Measurements from ENCODE around the gene IFITM1. TPM values are rescaled to one million over a fixed set of nuclear protein-coding genes. Genes with fewer than 3 reads are reported as not detected.
A peak's percentile ranks its signal among the peaks of the same experiment; 100 is the strongest.
"Not testable (repeated sequence)": the region's sequence is repeated elsewhere in the genome, so short reads cannot be mapped to it uniquely, and the experiment has no call there.

IFITM1 gene
- total and polyA plus RNA-seq, 4 donors, result 46.7 to 311 (median 183) TPM

- Histone ChIP-seq H3K9me3 (ENCODE audit: control insufficient read depth, low read length) (no peaks in the 10 kb centered on the region), H3K4me3 (ENCODE audit: low read length in 2 of 2) (no peak overlapping the region), H3K4me1 (ENCODE audit: control insufficient read depth in 1 of 2, insufficient read depth in 2 of 2, low read length in 2 of 2) (no peaks in the 10 kb centered on the region), H3K36me3 (ENCODE audit: control insufficient read depth in 1 of 2, insufficient read depth in 2 of 2, low read length in 1 of 2) (no peaks in the 10 kb centered on the region), H3K27ac (ENCODE audit: low read depth in 1 of 2, low read length in 2 of 2) (no peak overlapping the region), H3K27me3 (ENCODE audit: control insufficient read depth in 1 of 2, insufficient read depth in 2 of 2, low read length in 1 of 2) (no peaks in the 10 kb centered on the region)
- intact Hi-C loops (cut with DNase I), result no loop called here
- ATAC-seq (ENCODE audit: low FRiP score), result no peak
- peak in 1 of 2 donors; percentile 9 for DNase-seq
- WGBS, 2 donors, result 88% methylated on average over 11 of the region's 11 CpGs
These were observed 31.2 kb downstream of the IFITM1 start for GRCh38 chr11:344836-345578.

GRCh38 chr11:346529-346928, 32.7 kb downstream of the IFITM1 start:
- no peak overlapping the region for H3K27ac ChIP-seq (ENCODE audit: low read depth in 1 of 2, low read length in 2 of 2)
- H3K9me3 ChIP-seq (ENCODE audit: control insufficient read depth, low read length), result no peaks in the 10 kb centered on the region
- WGBS, 2 donors, result 72 to 78% methylated on average over 3 of the region's 3 CpGs
- no peaks in the 10 kb centered on the region for H3K36me3 ChIP-seq (ENCODE audit: control insufficient read depth in 1 of 2, insufficient read depth in 2 of 2, low read length in 1 of 2)
- DNase-seq, result no peak
- H3K4me3 ChIP-seq (ENCODE audit: low read length in 2 of 2), result no peak overlapping the region
- no peak for ATAC-seq (ENCODE audit: low FRiP score)
- intact Hi-C loops (cut with DNase I), result no loop called here
- no peaks in the 10 kb centered on the region for H3K27me3 ChIP-seq (ENCODE audit: control insufficient read depth in 1 of 2, insufficient read depth in 2 of 2, low read length in 1 of 2)
- no peaks in the 10 kb centered on the region for H3K4me1 ChIP-seq (ENCODE audit: control insufficient read depth in 1 of 2, insufficient read depth in 2 of 2, low read length in 2 of 2)

- H3K9me3 ChIP-seq (ENCODE audit: control insufficient read depth, low read length); H3K4me1 ChIP-seq (ENCODE audit: control insufficient read depth in 1 of 2, insufficient read depth in 2 of 2, low read length in 2 of 2); intact Hi-C loops (cut with DNase I); H3K27me3 ChIP-seq (ENCODE audit: control insufficient read depth in 1 of 2, insufficient read depth in 2 of 2, low read length in 1 of 2); H3K27ac ChIP-seq (ENCODE audit: low read depth in 1 of 2, low read length in 2 of 2); ATAC-seq (ENCODE audit: low FRiP score); H3K4me3 ChIP-seq (ENCODE audit: low read length in 2 of 2); H3K36me3 ChIP-seq (ENCODE audit: control insufficient read depth in 1 of 2, insufficient read depth in 2 of 2, low read length in 1 of 2): not testable (repeated sequence)
- 79 to 84% methylated on average over 7 to 8 of the region's 8 CpGs for WGBS, 2 donors
- DNase-seq, result peak in 1 of 2 donors; percentile 31
These were observed 35.6 kb downstream of the IFITM1 start for GRCh38 chr11:349270-349954.

- WGBS, 2 donors, result 74 to 78% methylated on average over 16 of the region's 16 CpGs
- not testable (repeated sequence) for H3K36me3 ChIP-seq (ENCODE audit: control insufficient read depth in 1 of 2, insufficient read depth in 2 of 2, low read length in 1 of 2); H3K9me3 ChIP-seq (ENCODE audit: control insufficient read depth, low read length); H3K27me3 ChIP-seq (ENCODE audit: control insufficient read depth in 1 of 2, insufficient read depth in 2 of 2, low read length in 1 of 2); H3K4me3 ChIP-seq (ENCODE audit: low read length in 2 of 2); H3K27ac ChIP-seq (ENCODE audit: low read depth in 1 of 2, low read length in 2 of 2); H3K4me1 ChIP-seq (ENCODE audit: control insufficient read depth in 1 of 2, insufficient read depth in 2 of 2, low read length in 2 of 2); ATAC-seq (ENCODE audit: low FRiP score)
- peak in 1 of 2 donors; percentile 22 for DNase-seq
- intact Hi-C loops (cut with DNase I), result loop anchor here (2.0 to 5.0 kb wide), 2 partner anchors 19 to 43 kb away; partner anchors contain the start of gene IFITM2 (in 1 of the 2)
These were observed 36.3 kb downstream of the IFITM1 start for GRCh38 chr11:350033-350722.

GRCh38 chr11:350723-351255, 36.9 kb downstream of the IFITM1 start:
- no peaks in the 10 kb centered on the region for H3K27me3 ChIP-seq (ENCODE audit: control insufficient read depth in 1 of 2, insufficient read depth in 2 of 2, low read length in 1 of 2)
- intact Hi-C loops (cut with DNase I), result loop anchor here (2.0 to 5.0 kb wide), 2 partner anchors 20 to 43 kb away; partner anchors contain the start of gene IFITM2 (in 1 of the 2)
- no peak overlapping the region for H3K4me3 ChIP-seq (ENCODE audit: low read length in 2 of 2)
- whole genome bisulfite sequencing, 2 donors, result 88 to 90% methylated on average over 18 of the region's 18 CpGs
- H3K36me3 ChIP-seq (ENCODE audit: control insufficient read depth in 1 of 2, insufficient read depth in 2 of 2, low read length in 1 of 2), result no peaks in the 10 kb centered on the region
- H3K27ac ChIP-seq (ENCODE audit: low read depth in 1 of 2, low read length in 2 of 2), result no peak overlapping the region
- no peak for ATAC-seq (ENCODE audit: low FRiP score)
- peak in 1 of 2 donors; percentile 45 for DNase-seq
- H3K4me1 ChIP-seq (ENCODE audit: control insufficient read depth in 1 of 2, insufficient read depth in 2 of 2, low read length in 2 of 2), result no peaks in the 10 kb centered on the region
- no peaks in the 10 kb centered on the region for H3K9me3 ChIP-seq (ENCODE audit: control insufficient read depth, low read length)

GRCh38 chr11:351411-351810, 37.6 kb downstream of the IFITM1 start:
- intact Hi-C loops (cut with DNase I), result loop anchor here (2.0 to 5.0 kb wide), 2 partner anchors 21 to 44 kb away; partner anchors contain the start of gene IFITM2 (in 1 of the 2)
- no peaks in the 10 kb centered on the region for H3K36me3 ChIP-seq (ENCODE audit: control insufficient read depth in 1 of 2, insufficient read depth in 2 of 2, low read length in 1 of 2)
- no peaks in the 10 kb centered on the region for H3K4me1 ChIP-seq (ENCODE audit: control insufficient read depth in 1 of 2, insufficient read depth in 2 of 2, low read length in 2 of 2)
- H3K27ac ChIP-seq (ENCODE audit: low read depth in 1 of 2, low read length in 2 of 2), result no peak overlapping the region
- no peaks in the 10 kb centered on the region for H3K27me3 ChIP-seq (ENCODE audit: control insufficient read depth in 1 of 2, insufficient read depth in 2 of 2, low read length in 1 of 2)
- H3K9me3 ChIP-seq (ENCODE audit: control insufficient read depth, low read length), result no peaks in the 10 kb centered on the region
- DNase-seq (peak in 1 of 2 donors; percentile 33), ATAC-seq (ENCODE audit: low FRiP score) (no peak)
- WGBS, 2 donors, result 97 to 98% methylated on average over 14 of the region's 14 CpGs
- no peak overlapping the region for H3K4me3 ChIP-seq (ENCODE audit: low read length in 2 of 2)

- intact Hi-C loops (cut with DNase I), result loop anchor here in 1 of 2 donors (5.0 kb wide), 1 partner anchor 45 kb away; the partner anchor contains the start of gene IFITM2
- Histone ChIP-seq H3K4me3 (ENCODE audit: low read length in 2 of 2) (no peak overlapping the region), H3K36me3 (ENCODE audit: control insufficient read depth in 1 of 2, insufficient read depth in 2 of 2, low read length in 1 of 2) (no peaks in the 10 kb centered on the region), H3K27ac (ENCODE audit: low read depth in 1 of 2, low read length in 2 of 2) (peak overlapping the region; percentile 67 to 87), H3K27me3 (ENCODE audit: control insufficient read depth in 1 of 2, insufficient read depth in 2 of 2, low read length in 1 of 2) (no peaks in the 10 kb centered on the region), H3K9me3 (ENCODE audit: control insufficient read depth, low read length) (no peaks in the 10 kb centered on the region), H3K4me1 (ENCODE audit: control insufficient read depth in 1 of 2, insufficient read depth in 2 of 2, low read length in 2 of 2) (no peaks in the 10 kb centered on the region)
- ATAC-seq (ENCODE audit: low FRiP score), result no peak
- 95 to 96% methylated on average over 12 of the region's 12 CpGs for WGBS, 2 donors
- DNase-seq, result peak in 1 of 2 donors; percentile 43
These were observed 38.7 kb downstream of the IFITM1 start for GRCh38 chr11:352456-353031.

All from aorta (tissue), 5 donors.